GM20000 (cell line): ENCODE results near the gene TRIM39.

Experiments used
- DNase-seq: peaks from one replicate; pipeline ENCODE4 v3.0.0; 2012; ENCODE audit warnings: low spot score
- TF ChIP-seq, protein P1 (sequence below): IDR thresholded peaks from 2 replicates; pipeline ENCODE4 v1.5.1; 2012; ENCODE audit warnings: mild to moderate bottlenecking, control low read depth; ENCODE audit errors: extremely low read depth, missing control alignments

TRIM39 gene

GRCh38 chr6:30311671-30312070 is 15.1 kb upstream of the TRIM39 start:
- no peak for DNase-seq
- TF ChIP-seq, protein P1, sequence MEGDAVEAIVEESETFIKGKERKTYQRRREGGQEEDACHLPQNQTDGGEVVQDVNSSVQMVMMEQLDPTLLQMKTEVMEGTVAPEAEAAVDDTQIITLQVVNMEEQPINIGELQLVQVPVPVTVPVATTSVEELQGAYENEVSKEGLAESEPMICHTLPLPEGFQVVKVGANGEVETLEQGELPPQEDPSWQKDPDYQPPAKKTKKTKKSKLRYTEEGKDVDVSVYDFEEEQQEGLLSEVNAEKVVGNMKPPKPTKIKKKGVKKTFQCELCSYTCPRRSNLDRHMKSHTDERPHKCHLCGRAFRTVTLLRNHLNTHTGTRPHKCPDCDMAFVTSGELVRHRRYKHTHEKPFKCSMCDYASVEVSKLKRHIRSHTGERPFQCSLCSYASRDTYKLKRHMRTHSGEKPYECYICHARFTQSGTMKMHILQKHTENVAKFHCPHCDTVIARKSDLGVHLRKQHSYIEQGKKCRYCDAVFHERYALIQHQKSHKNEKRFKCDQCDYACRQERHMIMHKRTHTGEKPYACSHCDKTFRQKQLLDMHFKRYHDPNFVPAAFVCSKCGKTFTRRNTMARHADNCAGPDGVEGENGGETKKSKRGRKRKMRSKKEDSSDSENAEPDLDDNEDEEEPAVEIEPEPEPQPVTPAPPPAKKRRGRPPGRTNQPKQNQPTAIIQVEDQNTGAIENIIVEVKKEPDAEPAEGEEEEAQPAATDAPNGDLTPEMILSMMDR, result no peak

- DNase-seq, result no peak
- TF ChIP-seq, protein P1, result no peak
Measured at GRCh38 chr6:30312266-30312665, 14.5 kb upstream of the TRIM39 start.

- no peak for DNase-seq
- TF ChIP-seq, protein P1, result no peak
Measured at GRCh38 chr6:30312676-30313321, 13.9 kb upstream of the TRIM39 start.

DNA sequence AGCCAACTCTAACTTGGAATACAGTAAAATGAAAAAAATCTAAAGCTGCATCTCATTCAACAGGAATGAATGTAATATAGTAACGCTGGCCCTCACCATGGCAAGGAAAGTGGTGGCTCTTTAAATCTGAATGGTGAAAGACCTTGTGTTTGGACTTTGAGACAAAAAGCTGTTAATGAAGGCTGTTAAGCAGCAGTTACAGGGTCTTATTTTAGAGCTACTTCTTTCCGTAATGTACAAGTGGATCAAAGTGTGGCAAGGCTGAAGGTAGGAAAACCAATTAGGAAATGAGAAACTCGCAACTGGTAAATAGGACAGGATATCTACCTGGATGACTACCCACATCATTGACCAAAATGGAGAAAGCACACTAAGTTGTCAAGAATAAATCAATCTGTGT is 11.6 kb upstream of the TRIM39 start:
- TF ChIP-seq, protein P1, result no peak
- DNase-seq, result no peak

DNA sequence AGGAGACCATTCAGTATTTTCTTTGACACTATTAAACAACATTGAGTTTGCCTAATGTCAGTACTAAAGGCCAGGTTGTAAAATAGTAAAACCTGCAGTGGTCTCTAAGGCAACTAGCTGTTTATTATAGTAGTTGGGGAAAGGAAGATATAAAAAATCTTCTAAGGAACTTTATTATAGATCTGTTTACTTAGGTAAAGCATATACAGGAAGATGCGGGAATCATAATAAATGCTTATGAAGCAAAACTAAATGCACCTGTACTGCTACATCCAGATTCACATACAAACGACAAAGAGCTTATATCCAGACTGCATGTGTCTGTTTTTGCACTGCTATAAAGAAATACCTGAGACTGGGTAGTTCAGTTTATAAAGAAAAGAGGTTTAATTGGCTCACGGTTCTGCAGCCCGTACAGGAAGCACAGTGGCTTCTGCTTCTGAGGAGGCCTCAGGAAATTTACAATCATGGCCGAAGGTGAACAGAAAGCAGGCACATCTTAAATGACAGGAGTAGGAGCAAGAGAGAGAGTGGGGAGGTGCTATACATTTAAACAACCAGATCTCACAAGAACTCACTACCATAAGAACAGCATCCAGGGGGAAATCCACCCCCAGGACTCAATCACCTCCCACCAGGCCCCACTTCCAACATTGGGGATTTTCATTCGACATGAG is 8.7 kb upstream of the TRIM39 start:
- DNase-seq, result no peak
- TF ChIP-seq, protein P1, result no peak

GRCh38 chr6:30319146-30319835 is 7.4 kb upstream of the TRIM39 start:
- no peak for DNase-seq
- TF ChIP-seq, protein P1, result no peak
